Astrocyte (in vitro differentiated cells and primary cell): ENCODE data around the gene DEPDC1B. TPM values are rescaled to one million over a fixed set of nuclear protein-coding genes. Genes with fewer than 3 reads are reported as not detected.

ENCODE experiments used
- DNase-seq: peaks from one replicate; pipeline ENCODE4 v3.0.0-alpha.2; 2010; ENCODE audit warnings: low read depth
- FAIRE-seq: peaks from 2 replicates; lab custom pipeline; 2011; peaks lifted over from hg19 to GRCh38; lab: Jason Lieb, UNC
- H2AFZ ChIP-seq: 2 replicates; pipeline ENCODE4 v1.6.0; 2012; ENCODE audit warnings: low read depth, low read length, inconsistent platforms
- H3K27ac ChIP-seq: 2 replicates; pipeline ENCODE4 v1.5.1; 2011; ENCODE audit warnings: low read depth, low read length, inconsistent platforms
- H3K27me3 ChIP-seq: 2 replicates; pipeline ENCODE4 v1.6.0; 2011; ENCODE audit warnings: low read length, inconsistent platforms; ENCODE audit not compliant: insufficient read depth
- H3K36me3 ChIP-seq: 2 replicates; pipeline ENCODE4 v1.5.1; 2011; ENCODE audit warnings: low read length, inconsistent platforms; ENCODE audit not compliant: insufficient read depth
- H3K4me1 ChIP-seq: 2 replicates; pipeline ENCODE4 v1.5.1; 2011; ENCODE audit warnings: low read length, inconsistent platforms; ENCODE audit not compliant: insufficient read depth
- H3K4me2 ChIP-seq: 2 replicates; pipeline ENCODE4 v1.6.0; 2012; ENCODE audit warnings: low read length, inconsistent platforms
- H3K4me3 ChIP-seq: 2 replicates; pipeline ENCODE4 v1.5.1; 2011; ENCODE audit warnings: low read depth, mild to moderate bottlenecking, low read length, inconsistent platforms; ENCODE audit not compliant: insufficient read depth
- H3K79me2 ChIP-seq: 2 replicates; pipeline ENCODE4 v1.6.0; 2012; ENCODE audit warnings: mild to moderate bottlenecking, low read length, inconsistent platforms; ENCODE audit not compliant: insufficient read depth
- H3K9ac ChIP-seq: 2 replicates; pipeline ENCODE4 v1.6.0; 2012; ENCODE audit warnings: mild to moderate bottlenecking, low read length, inconsistent platforms
- H3K9me3 ChIP-seq: 2 replicates; pipeline ENCODE4 v1.5.1; 2012; ENCODE audit warnings: low read depth, mild to moderate bottlenecking, low read length, inconsistent platforms; ENCODE audit not compliant: insufficient read depth
- H4K20me1 ChIP-seq: 2 replicates; pipeline ENCODE4 v1.6.0; 2012; ENCODE audit warnings: low read length, inconsistent platforms; ENCODE audit not compliant: insufficient read depth
- H3K27ac Mint-ChIP-seq: one replicate; pipeline ENCODE4 v1.8.0; 2021; ENCODE audit warnings: mild to moderate bottlenecking, mixed read lengths; ENCODE audit not compliant: unreplicated experiment
- H3K27me3 Mint-ChIP-seq: one replicate; pipeline ENCODE4 v1.8.0; 2021; ENCODE audit warnings: low read depth, mixed read lengths; ENCODE audit not compliant: unreplicated experiment
- H3K36me3 Mint-ChIP-seq: one replicate; pipeline ENCODE4 v1.8.0; 2021; ENCODE audit warnings: low read depth, mixed read lengths; ENCODE audit not compliant: unreplicated experiment
- H3K4me1 Mint-ChIP-seq: one replicate; pipeline ENCODE4 v1.8.0; 2021; ENCODE audit warnings: low read depth, mixed read lengths; ENCODE audit not compliant: unreplicated experiment
- H3K4me3 Mint-ChIP-seq: one replicate; pipeline ENCODE4 v1.8.0; 2021; ENCODE audit warnings: mild to moderate bottlenecking, moderate library complexity, mixed read lengths; ENCODE audit not compliant: unreplicated experiment
- H3K9me3 Mint-ChIP-seq: one replicate; pipeline ENCODE4 v1.8.0; 2021; ENCODE audit warnings: mild to moderate bottlenecking, mixed read lengths; ENCODE audit not compliant: unreplicated experiment
- EZH2 ChIP-seq: IDR thresholded peaks from 2 replicates; pipeline ENCODE4 v1.6.1; 2012; ENCODE audit warnings: mild to moderate bottlenecking, low read length, inconsistent platforms; ENCODE audit not compliant: insufficient read depth
- total RNA-seq: library from RNA; stranded (reverse); gene quantifications from 2 replicates; pipeline ENCODE4 v1.2.1, GENCODE V29; 2021
- TF ChIP-seq, protein P1 (sequence below): IDR thresholded peaks from 2 replicates; pipeline ENCODE4 v1.5.1; 2011; ENCODE audit warnings: low read depth, mild to moderate bottlenecking, inconsistent platforms, low read length, moderate library complexity; ENCODE audit not compliant: insufficient read depth

The DEPDC1B gene
- total RNA-seq, 1 donor from 2014 or later = 2.2 TPM

DNA sequence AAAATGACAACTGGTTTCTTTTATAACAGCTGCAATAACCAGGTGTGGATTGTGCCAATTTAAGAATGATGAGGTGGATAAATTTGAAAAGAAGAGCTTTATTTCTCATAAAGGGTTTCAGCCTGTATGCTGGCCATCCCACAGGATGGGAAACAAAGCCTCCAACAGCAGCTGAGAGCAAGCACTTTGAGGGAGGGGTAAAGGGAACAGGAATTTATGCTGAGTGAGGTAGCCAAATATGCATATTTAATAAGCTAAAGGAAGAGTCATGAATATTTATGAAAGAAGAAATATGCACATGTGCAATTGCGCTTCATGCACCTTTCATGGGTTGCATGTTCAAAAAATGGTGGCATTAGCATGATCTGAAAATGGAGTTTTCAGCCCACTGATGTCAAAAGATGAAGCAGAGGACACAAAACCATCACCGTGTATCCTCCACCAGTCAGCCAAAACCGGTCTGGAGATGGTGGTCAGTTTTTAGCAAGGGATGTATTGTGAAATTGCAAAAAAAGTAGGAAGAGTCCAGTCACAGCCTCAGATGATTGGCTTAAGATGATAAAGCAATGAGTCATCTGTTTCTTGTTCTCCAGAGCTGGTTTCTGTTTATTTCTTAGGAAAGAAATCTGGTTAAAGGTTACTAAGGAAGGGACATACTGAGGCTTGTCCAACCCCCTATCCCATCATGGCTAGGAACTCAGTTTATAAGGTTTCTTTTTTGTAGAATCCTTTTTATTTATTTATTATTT lies 47.9 kb downstream of the DEPDC1B start:
- no peak for FAIRE-seq
- TF ChIP-seq, protein P1, sequence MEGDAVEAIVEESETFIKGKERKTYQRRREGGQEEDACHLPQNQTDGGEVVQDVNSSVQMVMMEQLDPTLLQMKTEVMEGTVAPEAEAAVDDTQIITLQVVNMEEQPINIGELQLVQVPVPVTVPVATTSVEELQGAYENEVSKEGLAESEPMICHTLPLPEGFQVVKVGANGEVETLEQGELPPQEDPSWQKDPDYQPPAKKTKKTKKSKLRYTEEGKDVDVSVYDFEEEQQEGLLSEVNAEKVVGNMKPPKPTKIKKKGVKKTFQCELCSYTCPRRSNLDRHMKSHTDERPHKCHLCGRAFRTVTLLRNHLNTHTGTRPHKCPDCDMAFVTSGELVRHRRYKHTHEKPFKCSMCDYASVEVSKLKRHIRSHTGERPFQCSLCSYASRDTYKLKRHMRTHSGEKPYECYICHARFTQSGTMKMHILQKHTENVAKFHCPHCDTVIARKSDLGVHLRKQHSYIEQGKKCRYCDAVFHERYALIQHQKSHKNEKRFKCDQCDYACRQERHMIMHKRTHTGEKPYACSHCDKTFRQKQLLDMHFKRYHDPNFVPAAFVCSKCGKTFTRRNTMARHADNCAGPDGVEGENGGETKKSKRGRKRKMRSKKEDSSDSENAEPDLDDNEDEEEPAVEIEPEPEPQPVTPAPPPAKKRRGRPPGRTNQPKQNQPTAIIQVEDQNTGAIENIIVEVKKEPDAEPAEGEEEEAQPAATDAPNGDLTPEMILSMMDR = no peak
- no peak for TF ChIP-seq EZH2
- H3K4me3 ChIP-seq = peak overlapping the region; percentile 18
- H3K9ac ChIP-seq = no peak overlapping the region
- peaks cover 8% of the 10 kb centered on the region for H3K4me1 ChIP-seq
- Mint-ChIP-seq H3K4me1 (no peaks in the 10 kb centered on the region), H3K4me3 (no peak overlapping the region), H3K36me3 (no peaks in the 10 kb centered on the region), H3K27ac (no peak overlapping the region), H3K9me3 (no peaks in the 10 kb centered on the region), H3K27me3 (no peaks in the 10 kb centered on the region)
- H4K20me1 ChIP-seq = no peaks in the 10 kb centered on the region
- H2AFZ ChIP-seq = peak overlapping the region; percentile 28
- H3K9me3 ChIP-seq = no peaks in the 10 kb centered on the region
- H3K36me3 ChIP-seq = no peaks in the 10 kb centered on the region
- H3K27me3 ChIP-seq = no peaks in the 10 kb centered on the region
- DNase-seq = peak; percentile 84
- H3K4me2 ChIP-seq = peak overlapping the region; percentile 69
- H3K79me2 ChIP-seq = peaks cover 9% of the 10 kb centered on the region
- peak overlapping the region; percentile 13 for H3K27ac ChIP-seq

DNA sequence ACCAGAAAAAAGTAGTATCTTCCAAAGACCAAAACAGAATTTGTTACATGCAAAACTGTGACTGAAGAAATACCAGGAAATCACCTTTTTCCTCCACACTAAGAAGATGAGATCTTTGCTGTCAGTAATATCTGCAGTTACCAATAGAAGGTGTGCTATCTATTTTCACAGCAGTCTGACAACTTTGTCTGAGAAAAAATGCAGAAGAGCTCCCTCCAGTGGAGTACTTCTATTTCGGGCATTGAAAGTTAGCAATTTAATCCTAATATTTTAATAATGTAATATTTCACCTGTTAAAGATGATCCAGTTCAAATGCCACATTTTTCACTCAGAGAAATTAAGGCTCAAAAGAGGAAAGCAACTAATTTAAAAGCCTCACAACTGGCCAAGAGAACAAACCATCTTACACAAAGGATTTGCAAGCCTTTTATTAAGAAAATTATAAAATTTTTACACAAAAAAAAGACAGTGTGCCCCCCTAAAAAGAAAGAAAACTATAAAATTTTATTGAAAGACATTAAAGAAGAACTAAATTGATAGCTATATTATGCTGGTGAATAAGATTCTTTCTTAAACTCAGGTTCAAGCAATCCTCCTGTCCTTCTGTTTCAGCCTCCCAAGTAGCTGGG lies 50.6 kb downstream of the DEPDC1B start:
- H3K9ac ChIP-seq = no peak overlapping the region
- FAIRE-seq (peak; percentile 26), DNase-seq (peak; percentile 13)
- no peaks in the 10 kb centered on the region for H3K27me3 ChIP-seq
- Mint-ChIP-seq H3K36me3 (no peaks in the 10 kb centered on the region), H3K27ac (no peak overlapping the region), H3K9me3 (no peaks in the 10 kb centered on the region), H3K4me1 (no peaks in the 10 kb centered on the region), H3K27me3 (no peaks in the 10 kb centered on the region), H3K4me3 (no peak overlapping the region)
- no peak overlapping the region for H2AFZ ChIP-seq
- H3K27ac ChIP-seq = no peak overlapping the region
- H3K4me2 ChIP-seq = no peak overlapping the region
- TF ChIP-seq, protein P1 = peak; percentile 78
- TF ChIP-seq EZH2 = no peak
- H3K79me2 ChIP-seq = peaks cover 9% of the 10 kb centered on the region
- no peaks in the 10 kb centered on the region for H3K36me3 ChIP-seq
- H4K20me1 ChIP-seq = no peaks in the 10 kb centered on the region
- no peaks in the 10 kb centered on the region for H3K9me3 ChIP-seq
- no peak overlapping the region for H3K4me3 ChIP-seq
- peaks cover 8% of the 10 kb centered on the region for H3K4me1 ChIP-seq

DNA sequence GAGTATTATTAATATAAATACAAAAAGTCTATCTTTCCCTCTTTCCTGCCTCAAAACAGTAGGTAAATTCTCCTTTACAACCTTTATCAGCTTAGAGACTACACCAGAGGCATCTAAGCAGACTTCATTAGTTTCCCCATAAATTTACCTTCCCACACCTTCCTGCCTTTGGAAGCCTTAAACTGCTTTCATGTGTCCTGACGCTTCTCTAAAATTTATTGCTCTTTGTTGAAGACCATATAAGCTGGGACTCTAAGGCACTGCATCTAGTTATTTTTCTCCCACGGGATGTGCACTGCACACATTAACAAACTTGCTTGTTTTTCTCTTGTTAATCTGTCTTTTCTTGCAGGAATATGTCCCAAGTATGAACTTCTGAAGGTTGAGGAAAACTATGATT lies 51.8 kb downstream of the DEPDC1B start:
- H4K20me1 ChIP-seq = no peaks in the 10 kb centered on the region
- Mint-ChIP-seq H3K4me1 (no peaks in the 10 kb centered on the region), H3K36me3 (no peaks in the 10 kb centered on the region), H3K4me3 (no peak overlapping the region), H3K27me3 (no peaks in the 10 kb centered on the region), H3K27ac (no peak overlapping the region), H3K9me3 (no peaks in the 10 kb centered on the region)
- H3K4me2 ChIP-seq = no peak overlapping the region
- no peak for TF ChIP-seq EZH2
- TF ChIP-seq, protein P1 = no peak
- H3K9ac ChIP-seq = no peak overlapping the region
- no peak overlapping the region for H3K4me3 ChIP-seq
- peaks cover 2% of the 10 kb centered on the region for H3K36me3 ChIP-seq
- H3K9me3 ChIP-seq = no peaks in the 10 kb centered on the region
- H3K4me1 ChIP-seq = peaks cover 8% of the 10 kb centered on the region
- DNase-seq (no peak), FAIRE-seq (no peak)
- H3K79me2 ChIP-seq = peaks cover 9% of the 10 kb centered on the region
- no peaks in the 10 kb centered on the region for H3K27me3 ChIP-seq
- H2AFZ ChIP-seq = no peak overlapping the region
- no peak overlapping the region for H3K27ac ChIP-seq
